CD4-positive, alpha-beta T cell (primary cell): ENCODE measurements around the gene CDHR1. TPM values are rescaled to one million over a fixed set of nuclear protein-coding genes. Genes with fewer than 3 reads are reported as not detected.
A peak's percentile ranks its signal among the peaks of the same experiment; 100 is the strongest.
"Not testable (repeated sequence)": the region's sequence is repeated elsewhere in the genome, so short reads cannot be mapped to it uniquely, and the experiment has no call there.

ENCODE experiments used
- ATAC-seq: fragments of 200-7000 bp; cut with Tn5 transposase; one replicate; pipeline ENCODE4 v1.10.0; 2022; ENCODE audit warnings: mild to moderate bottlenecking; ENCODE audit not compliant: poor library complexity
- CTCF ChIA-PET: fragments of 350-600 bp; sonication (Branson Sonifier 250); formaldehyde crosslinking; loops from one replicate; lab custom pipeline; 2021; ENCODE audit warnings: antibody characterized with exemption, inconsistent platforms; lab: Charles Lee
- POLR2A ChIA-PET: fragments of 350-600 bp; sonication (Branson Sonifier 250); formaldehyde crosslinking; loops from one replicate; lab custom pipeline; 2021; ENCODE audit warnings: antibody characterized with exemption, inconsistent platforms; lab: Charles Lee
- DNase-seq, 14 experiments: peaks; one replicate each; pipeline ENCODE4 v3.0.0-alpha.2; 2013 to 2020; ENCODE audit warnings: mixed read lengths in 2 of 14
- H3K27ac ChIP-seq, 2 donors: one replicate each; pipeline versions ENCODE4 v1.5.1 to v1.7.0; 2013; ENCODE audit warnings: low read length in 2 of 2, low read depth in 1 of 2, mild to moderate bottlenecking in 1 of 2
- H3K27me3 ChIP-seq, 2 experiments: 1 replicate in 1 of 2; 2 replicates in 1 of 2; pipeline versions ENCODE4 v1.6.1 to v1.7.0; 2013; ENCODE audit warnings: low read length in 2 of 2, control low read depth in 1 of 2, mild to moderate bottlenecking in 1 of 2, moderate library complexity in 1 of 2; ENCODE audit not compliant: insufficient read depth in 2 of 2, control insufficient read depth in 1 of 2
- H3K36me3 ChIP-seq: one replicate; pipeline ENCODE4 v1.6.1; 2013; ENCODE audit warnings: low read length, control low read depth; ENCODE audit not compliant: insufficient read depth
- H3K4me1 ChIP-seq: one replicate; pipeline ENCODE4 v1.6.1; 2013; ENCODE audit warnings: low read length, control low read depth; ENCODE audit not compliant: insufficient read depth
- H3K4me3 ChIP-seq: one replicate; pipeline ENCODE4 v1.5.1; 2013; ENCODE audit warnings: mild to moderate bottlenecking, low read length, moderate library complexity
- H3K9me3 ChIP-seq, 2 experiments: 1 replicate in 1 of 2; 2 replicates in 1 of 2; pipeline versions ENCODE4 v1.6.1 to v1.7.0; 2013; ENCODE audit warnings: low read length in 2 of 2, mild to moderate bottlenecking in 2 of 2, control low read depth in 1 of 2, moderate library complexity in 1 of 2; ENCODE audit not compliant: control insufficient read depth in 1 of 2, insufficient read depth in 1 of 2
- H3K27ac Mint-ChIP-seq: one replicate; pipeline ENCODE4 v1.8.0; 2020; ENCODE audit warnings: mixed read lengths
- H3K27me3 Mint-ChIP-seq: one replicate; pipeline ENCODE4 v1.8.0; 2021; ENCODE audit warnings: mixed read lengths
- H3K36me3 Mint-ChIP-seq: one replicate; pipeline ENCODE4 v1.8.0; 2021; ENCODE audit warnings: low read depth, mixed read lengths
- H3K4me1 Mint-ChIP-seq: one replicate; pipeline ENCODE4 v1.8.0; 2021; ENCODE audit warnings: low read depth, mixed read lengths
- H3K4me3 Mint-ChIP-seq: one replicate; pipeline ENCODE4 v1.8.0; 2020; ENCODE audit warnings: mild to moderate bottlenecking, mixed read lengths
- H3K9me3 Mint-ChIP-seq: one replicate; pipeline ENCODE4 v1.8.0; 2020; ENCODE audit warnings: mixed read lengths
- CTCF ChIP-seq: fragments of 200-600 bp; IDR thresholded peaks from one replicate; pipeline ENCODE4 v1.8.0; 2022; ENCODE audit warnings: antibody characterized with exemption, mild to moderate bottlenecking
- intact Hi-C, 2 experiments: fragments of 100-400 bp; cut with DNase I in 1 of 2; cut with micrococcal nuclease in 1 of 2; formaldehyde crosslinking; loops; one replicate each; pipeline versions ENCODE4 v1.15.1 to v1.9.0; 2023 to 2025; cut with DNase I, micrococcal nuclease
- polyA plus RNA-seq, 2 donors: library from polyadenylated mRNA; unstranded; fragments of 120-200 nt; gene quantifications; one replicate each; pipeline ENCODE4 v1.2.1, GENCODE V29; 2013
- total RNA-seq, 174 experiments: library from RNA in 2 of 174; stranded (reverse) in 2 of 174; gene quantifications; one replicate each; pipeline ENCODE4 v1.2.3 and lab custom pipeline; 2021 to 2026

The CDHR1 gene
- total RNA-seq (under 1 TPM; 0.74 to 0.92 TPM), total RNA-seq (lab: John Stamatoyannopoulos, UW) (0 to 1.8 (median 0.19) reads per million in 172 experiments)
- polyA plus RNA-seq (2013, experiment 1 of 2), result 0.25 TPM
- polyA plus RNA-seq (2013, experiment 2 of 2), result 0.24 TPM

GRCh38 chr10:84194424-84195043 lies at the start of gene CDHR1:
CDHR1 (plus strand) TSS chr10:84194537; CDS start chr10:84194761, 224 bp downstream.
- peak in 8 of 14 experiments; percentile 19 to 64 (median 44) for DNase-seq
- ChIA-PET POLR2A (interaction anchor here (1.0 to 1.6 kb wide), 2 partner anchors 17 to 56 kb away, joined by 4 to 6 read pairs; partner anchors contain the start of gene GHITM), CTCF (no interaction called here)
- no peak for TF ChIP-seq CTCF
- ATAC-seq, result peak; percentile 51
- H3K27me3 Mint-ChIP-seq, result peaks cover 30% of the 10 kb centered on the region
- peaks cover 37% of the 10 kb centered on the region for H3K4me1 ChIP-seq
- H3K27ac Mint-ChIP-seq, result no peak within 1 kb of the TSS
- intact Hi-C loops, result loop anchor here in 1 of 2 experiments (5.0 kb wide), 1 partner anchor 47 kb away; no protein-coding TSS in a partner anchor
- no peaks in the 10 kb centered on the region for H3K9me3 Mint-ChIP-seq
- no peaks in the 10 kb centered on the region for H3K36me3 ChIP-seq
- H3K4me1 Mint-ChIP-seq, result peaks cover 14% of the 10 kb centered on the region
- peak within 1 kb of the TSS; percentile 44 for H3K4me3 ChIP-seq
- H3K36me3 Mint-ChIP-seq, result no peaks in the 10 kb centered on the region
- peaks cover 29 to 35% of the 10 kb centered on the region in 2 experiments for H3K27me3 ChIP-seq
- H3K4me3 Mint-ChIP-seq, result peak within 1 kb of the TSS; percentile 61
- no peak within 1 kb of the TSS for H3K27ac ChIP-seq
- peaks cover 0 to 11% of the 10 kb centered on the region in 2 experiments for H3K9me3 ChIP-seq

- Histone ChIP-seq H3K36me3 (peaks cover 95% of the 10 kb centered on the region), H3K9me3 (no peaks in the 10 kb centered on the region), H3K4me3 (no peak overlapping the region), H3K27me3 (no peaks in the 10 kb centered on the region), H3K4me1 (no peaks in the 10 kb centered on the region), H3K27ac (no peak overlapping the region)
- intact Hi-C loops, result loop anchor here in 1 of 2 experiments (5.0 kb wide), 1 partner anchor 45 kb away; the partner anchor contains the start of gene CDHR1
- ChIA-PET POLR2A (interaction anchor here (0.9 to 3.5 kb wide), 4 partner anchors 9 to 182 kb away, joined by 3 to 27 read pairs (median 6); partner anchors contain the start of gene GHITM), CTCF (interaction anchor here (1.0 to 1.1 kb wide), 4 partner anchors 9 to 108 kb away, joined by 4 to 10 read pairs (median 5); partner anchors contain the start of gene GHITM)
- no peak overlapping the region for H3K4me3 Mint-ChIP-seq
- no peak for TF ChIP-seq CTCF
- no peak overlapping the region for H3K27ac Mint-ChIP-seq
- H3K4me1 Mint-ChIP-seq, result peaks cover 19% of the 10 kb centered on the region
- DNase-seq (no peak), ATAC-seq (no peak)
- no peaks in the 10 kb centered on the region for H3K27me3 Mint-ChIP-seq
- H3K9me3 Mint-ChIP-seq, result no peaks in the 10 kb centered on the region
- peaks cover 90% of the 10 kb centered on the region for H3K36me3 Mint-ChIP-seq
These were observed 47.0 kb upstream of the CDHR1 start for GRCh38 chr10:84147347-84147746.

- not testable (repeated sequence) for H3K27me3 ChIP-seq, H3K27me3 Mint-ChIP-seq, H3K9me3 ChIP-seq, H3K27ac Mint-ChIP-seq, H3K4me3 ChIP-seq, H3K4me3 Mint-ChIP-seq, H3K27ac ChIP-seq, H3K4me1 ChIP-seq, H3K9me3 Mint-ChIP-seq
- CTCF ChIA-PET, result interaction anchor here (1.0 to 1.4 kb wide), 5 partner anchors 9 to 108 kb away, joined by 3 to 10 read pairs (median 5); partner anchors contain the start of gene GHITM
- TF ChIP-seq CTCF, result peak; percentile 81
- peaks cover 95% of the 10 kb centered on the region for H3K36me3 ChIP-seq
- H3K4me1 Mint-ChIP-seq, result peaks cover 16% of the 10 kb centered on the region
- intact Hi-C loops, result loop anchor here in 1 of 2 experiments (1.0 to 5.0 kb wide), 2 partner anchors 44 to 57 kb away; partner anchors contain the start of gene CDHR1
- ATAC-seq, result peak; percentile 78
- POLR2A ChIA-PET, result interaction anchor here (0.9 to 3.5 kb wide), 4 partner anchors 8 to 181 kb away, joined by 3 to 27 read pairs (median 6); partner anchors contain the start of gene GHITM
- H3K36me3 Mint-ChIP-seq, result peaks cover 90% of the 10 kb centered on the region
- peak in 4 of 14 experiments; percentile 19 to 72 (median 61) for DNase-seq
These were observed 46.2 kb upstream of the CDHR1 start for GRCh38 chr10:84148006-84148597.
